NCI-H1048 (cell line): ENCODE measurements around the gene SIX5.

ENCODE experiments used
- DNase-seq: peaks from one replicate; lab custom pipeline; 2025; lab: John Stamatoyannopoulos, UW

SIX5 gene

GRCh38 chr19:45792470-45793177 is 23.6 kb upstream of the SIX5 start, which contains the start of gene DMWD:
DMWD (minus strand) TSS chr19:45792845; CDS start chr19:45792756, 89 bp downstream.
- DNase-seq = peak; percentile 96

GRCh38 chr19:45791744-45792469 is 22.9 kb upstream of the SIX5 start:
- no peak for DNase-seq

- DNase-seq = no peak
These were observed 21.9 kb upstream of the SIX5 start for GRCh38 chr19:45790942-45791341.

GRCh38 chr19:45789035-45789786 is 20.2 kb upstream of the SIX5 start:
- DNase-seq = no peak

GRCh38 chr19:45786533-45786894 is 17.5 kb upstream of the SIX5 start:
- no peak for DNase-seq

- no peak for DNase-seq
These were observed 16.9 kb upstream of the SIX5 start for GRCh38 chr19:45785781-45786532.

GRCh38 chr19:45785097-45785496 is 16.0 kb upstream of the SIX5 start:
- DNase-seq = no peak

GRCh38 chr19:45784096-45784495 is 15.0 kb upstream of the SIX5 start:
- no peak for DNase-seq

GRCh38 chr19:45782820-45783785 is 14.1 kb upstream of the SIX5 start:
- no peak for DNase-seq

- no peak for DNase-seq
These were observed 13.2 kb upstream of the SIX5 start, which contains the start of gene DMPK for GRCh38 chr19:45782162-45782691. DMPK (minus strand) TSS chr19:45782490; CDS start chr19:45782352, 138 bp downstream.

GRCh38 chr19:45781214-45782161 is 12.4 kb upstream of the SIX5 start:
- DNase-seq = no peak

- no peak for DNase-seq
These were observed 11.6 kb upstream of the SIX5 start for GRCh38 chr19:45780448-45781213.

- no peak for DNase-seq
These were observed 11.0 kb upstream of the SIX5 start for GRCh38 chr19:45780146-45780447.

- peak; percentile 79 for DNase-seq
These were observed 10.4 kb upstream of the SIX5 start for GRCh38 chr19:45779231-45780145.

GRCh38 chr19:45778010-45778661 is 9.1 kb upstream of the SIX5 start:
- no peak for DNase-seq

GRCh38 chr19:45777395-45777961 is 8.4 kb upstream of the SIX5 start:
- no peak for DNase-seq

GRCh38 chr19:45774765-45775164 is 5.7 kb upstream of the SIX5 start:
- no peak for DNase-seq
